Loucy (cell line): ENCODE data around the gene SLC6A1.

ENCODE experiments used
- H2AFZ ChIP-seq: fragments of 200-600 bp; sonication (generic); 2 replicates; pipeline ENCODE4 v1.6.0; 2016; ENCODE audit warnings: antibody characterized with exemption, mild to moderate bottlenecking, low read length, moderate library complexity
- H3F3A ChIP-seq: fragments of 200-600 bp; 2 replicates; pipeline ENCODE4 v1.6.0; 2016; ENCODE audit warnings: antibody characterized with exemption, low read depth, mild to moderate bottlenecking
- H3K27me3 ChIP-seq: fragments of 200-600 bp; sonication (generic); 2 replicates; pipeline ENCODE4 v1.6.1; 2014; ENCODE audit warnings: low read length, mild to moderate bottlenecking; ENCODE audit not compliant: insufficient read depth, poor library complexity, severe bottlenecking
- H3K36me3 ChIP-seq: fragments of 200-600 bp; sonication (generic); 2 replicates; pipeline ENCODE4 v1.6.1; 2016; ENCODE audit warnings: low read length; ENCODE audit not compliant: insufficient read depth
- H3K4me1 ChIP-seq: fragments of 200-600 bp; sonication (generic); 2 replicates; pipeline ENCODE4 v1.5.1; 2014; ENCODE audit warnings: low read length, mild to moderate bottlenecking; ENCODE audit not compliant: insufficient read depth, poor library complexity, severe bottlenecking
- H3K4me2 ChIP-seq: fragments of 200-600 bp; sonication (generic); 2 replicates; pipeline ENCODE4 v1.6.0; 2014; ENCODE audit warnings: antibody characterized with exemption, low read length, low read depth, mild to moderate bottlenecking; ENCODE audit not compliant: poor library complexity, severe bottlenecking
- H3K4me3 ChIP-seq: fragments of 200-600 bp; sonication (generic); 2 replicates; pipeline ENCODE4 v1.5.1; 2014; ENCODE audit warnings: low read length, mild to moderate bottlenecking, mixed read lengths; ENCODE audit not compliant: poor library complexity, severe bottlenecking
- H3K79me2 ChIP-seq: fragments of 200-600 bp; sonication (generic); 2 replicates; pipeline ENCODE4 v1.6.1; 2014; ENCODE audit warnings: low read length; ENCODE audit not compliant: insufficient read depth
- H3K9ac ChIP-seq: fragments of 200-600 bp; sonication (generic); 2 replicates; pipeline ENCODE4 v1.6.0; 2014; ENCODE audit warnings: mild to moderate bottlenecking, low read depth, low read length, moderate library complexity; ENCODE audit not compliant: poor library complexity, severe bottlenecking
- H3K9me2 ChIP-seq: fragments of 200-600 bp; sonication (generic); replicated peaks from 2 replicates; pipeline ENCODE4 v1.6.1; 2016; ENCODE audit warnings: low read depth, low read length, mixed read lengths
- H3K9me3 ChIP-seq: fragments of 200-600 bp; sonication (generic); 2 replicates; pipeline ENCODE4 v1.6.1; 2014; ENCODE audit warnings: mild to moderate bottlenecking, antibody characterized with exemption, low read length, low read depth; ENCODE audit not compliant: insufficient read depth
- H4K20me1 ChIP-seq: fragments of 200-600 bp; sonication (generic); 2 replicates; pipeline ENCODE4 v1.6.0; 2014; ENCODE audit warnings: antibody characterized with exemption, low read length, mild to moderate bottlenecking; ENCODE audit not compliant: insufficient read depth, poor library complexity, severe bottlenecking
- CTCF ChIP-seq: fragments of 200-600 bp; sonication (generic); conservative IDR thresholded peaks from 2 replicates; pipeline ENCODE4 v1.5.1; 2014; ENCODE audit warnings: mild to moderate bottlenecking, antibody characterized with exemption, low read length
- EZH2phosphoT487 ChIP-seq: fragments of 200-600 bp; IDR thresholded peaks from 2 replicates; pipeline ENCODE4 v1.6.1; 2018; ENCODE audit warnings: antibody characterized with exemption, mild to moderate bottlenecking, moderate library complexity, borderline replicate concordance

Gene SLC6A1

GRCh38 chr3:11050666-11051323 is 58.2 kb downstream of the SLC6A1 start:
- H4K20me1 ChIP-seq: no peaks in the 10 kb centered on the region
- H3K4me3 ChIP-seq: no peak overlapping the region
- no peaks in the 10 kb centered on the region for H3F3A ChIP-seq
- H3K4me1 ChIP-seq: no peaks in the 10 kb centered on the region
- H3K9me3 ChIP-seq: no peaks in the 10 kb centered on the region
- TF ChIP-seq EZH2phosphoT487 (no peak), CTCF (no peak)
- no peaks in the 10 kb centered on the region for H3K27me3 ChIP-seq
- no peak overlapping the region for H3K9ac ChIP-seq
- H3K36me3 ChIP-seq: no peaks in the 10 kb centered on the region
- H3K9me2 ChIP-seq: no peaks in the 10 kb centered on the region
- H3K79me2 ChIP-seq: no peaks in the 10 kb centered on the region
- H2AFZ ChIP-seq: no peak overlapping the region
- no peak overlapping the region for H3K4me2 ChIP-seq

GRCh38 chr3:11053926-11054503 is 61.5 kb downstream of the SLC6A1 start:
- H3K9me3 ChIP-seq: no peaks in the 10 kb centered on the region
- no peak overlapping the region for H3K4me2 ChIP-seq
- H3K9me2 ChIP-seq: no peaks in the 10 kb centered on the region
- H3K4me3 ChIP-seq: no peak overlapping the region
- no peaks in the 10 kb centered on the region for H3K4me1 ChIP-seq
- no peaks in the 10 kb centered on the region for H3K36me3 ChIP-seq
- no peak for TF ChIP-seq CTCF
- no peak for TF ChIP-seq EZH2phosphoT487
- H4K20me1 ChIP-seq: no peaks in the 10 kb centered on the region
- H3K27me3 ChIP-seq: no peaks in the 10 kb centered on the region
- H3K9ac ChIP-seq: no peak overlapping the region
- H3F3A ChIP-seq: no peaks in the 10 kb centered on the region
- no peak overlapping the region for H2AFZ ChIP-seq
- H3K79me2 ChIP-seq: no peaks in the 10 kb centered on the region

GRCh38 chr3:11054739-11055438 is 62.3 kb downstream of the SLC6A1 start:
- no peaks in the 10 kb centered on the region for H3K36me3 ChIP-seq

More at GRCh38 chr3:11054739-11055438, 62.3 kb downstream of the SLC6A1 start:
- Histone ChIP-seq H3K27me3 (no peaks in the 10 kb centered on the region), H3K9me3 (no peaks in the 10 kb centered on the region), H2AFZ (no peak overlapping the region), H4K20me1 (no peaks in the 10 kb centered on the region), H3K4me1 (no peaks in the 10 kb centered on the region), H3K4me2 (no peak overlapping the region), H3K9me2 (no peaks in the 10 kb centered on the region), H3K79me2 (no peaks in the 10 kb centered on the region), H3F3A (no peaks in the 10 kb centered on the region), H3K4me3 (no peak overlapping the region), H3K9ac (no peak overlapping the region)
- no peak for TF ChIP-seq EZH2phosphoT487
- TF ChIP-seq CTCF: no peak
